Muscle layer of colon (tissue), 2 donors: Measurements from ENCODE around the gene PPP4R1.

Experiments
- H3K27ac ChIP-seq: one replicate; pipeline ENCODE4 v1.7.0; 2013; ENCODE audit warnings: low read depth, mild to moderate bottlenecking, low read length, moderate library complexity
- H3K27me3 ChIP-seq, 2 donors: one replicate each; pipeline ENCODE4 v1.7.0; 2013; ENCODE audit warnings: low read length in 2 of 2, mild to moderate bottlenecking in 2 of 2; ENCODE audit not compliant: insufficient read depth in 2 of 2, control insufficient read depth in 1 of 2
- H3K36me3 ChIP-seq: one replicate; pipeline ENCODE4 v1.7.0; 2013; ENCODE audit warnings: mild to moderate bottlenecking, low read length; ENCODE audit not compliant: insufficient read depth
- H3K4me1 ChIP-seq: one replicate; pipeline ENCODE4 v1.7.0; 2013; ENCODE audit warnings: mild to moderate bottlenecking, low read length; ENCODE audit not compliant: insufficient read depth
- H3K4me3 ChIP-seq, 2 donors: one replicate each; pipeline ENCODE4 v1.7.0; 2013; ENCODE audit warnings: low read length in 2 of 2, low read depth in 1 of 2, mild to moderate bottlenecking in 1 of 2, moderate library complexity in 1 of 2
- H3K9ac ChIP-seq: one replicate; pipeline ENCODE4 v1.7.0; 2013; ENCODE audit warnings: low read length
- H3K9me3 ChIP-seq: one replicate; pipeline ENCODE4 v1.7.0; 2013; ENCODE audit warnings: mild to moderate bottlenecking, low read length
- donor health status: abdominal sarcoma.
- donor health status: Adenocarcinoma of cecum.

PPP4R1 gene

DNA sequence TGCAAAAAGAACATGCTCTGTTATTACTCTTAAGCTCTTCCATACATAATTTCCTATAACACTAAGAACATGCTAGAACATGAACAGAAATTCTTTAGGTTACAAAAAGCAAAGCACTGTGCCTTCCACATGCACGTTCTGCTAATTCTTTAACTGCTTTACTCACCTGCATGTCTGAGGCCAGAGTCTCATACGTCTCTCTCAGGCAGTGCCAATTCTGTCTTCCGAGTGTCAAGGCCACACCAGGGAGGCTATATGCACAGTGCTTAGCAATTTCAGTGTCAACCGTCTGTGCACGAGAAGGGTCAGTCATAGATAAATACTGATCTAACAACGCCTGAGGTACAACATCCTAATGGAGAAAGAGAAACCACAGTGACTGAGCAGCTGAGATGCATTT is 55.1 kb downstream of the PPP4R1 start:
- Histone ChIP-seq H3K27me3 (no peaks in the 10 kb centered on the region), H3K9ac (no peak overlapping the region), H3K4me1 (peaks cover 15% of the 10 kb centered on the region), H3K36me3 (peaks cover 62% of the 10 kb centered on the region), H3K27ac (no peak overlapping the region), H3K9me3 (no peaks in the 10 kb centered on the region), H3K4me3 (no peak overlapping the region)

GRCh38 chr18:9558387-9559064 is 55.8 kb downstream of the PPP4R1 start:
- Histone ChIP-seq H3K4me1 (peaks cover 8% of the 10 kb centered on the region), H3K4me3 (no peak overlapping the region), H3K27ac (no peak overlapping the region), H3K36me3 (peaks cover 67% of the 10 kb centered on the region), H3K9me3 (no peaks in the 10 kb centered on the region), H3K27me3 (no peaks in the 10 kb centered on the region), H3K9ac (no peak overlapping the region)

- peaks cover 68% of the 10 kb centered on the region for H3K36me3 ChIP-seq
Observed at GRCh38 chr18:9557250-9557943, 57.0 kb downstream of the PPP4R1 start.

DNA sequence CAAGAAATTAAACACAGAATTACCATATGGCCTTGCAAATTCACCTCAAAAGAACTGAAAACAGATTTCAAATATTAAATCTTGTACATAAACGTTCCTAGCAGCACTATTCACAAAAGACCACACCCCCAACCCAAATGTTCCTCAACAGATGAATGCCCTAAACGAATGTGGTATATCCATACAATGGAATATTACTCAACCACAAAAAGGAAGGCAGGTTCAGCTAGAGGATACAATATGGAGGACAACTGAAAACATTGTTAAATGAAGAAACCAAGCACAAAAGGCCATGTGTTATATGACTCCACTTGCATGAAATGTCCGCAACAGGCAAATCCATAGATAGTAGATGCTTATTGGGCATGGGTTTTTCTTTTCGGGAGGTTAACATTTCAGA is 61.7 kb downstream of the PPP4R1 start:
- no peak overlapping the region for H3K4me3 ChIP-seq
- no peaks in the 10 kb centered on the region for H3K4me1 ChIP-seq
- H3K9me3 ChIP-seq: no peaks in the 10 kb centered on the region
- H3K27me3 ChIP-seq: no peaks in the 10 kb centered on the region
- H3K36me3 ChIP-seq: peaks cover 63% of the 10 kb centered on the region
- no peak overlapping the region for H3K27ac ChIP-seq
- no peak overlapping the region for H3K9ac ChIP-seq

More at GRCh38 chr18:9557250-9557943, 57.0 kb downstream of the PPP4R1 start:
- no peak overlapping the region for H3K9ac ChIP-seq
- peaks cover 4% of the 10 kb centered on the region for H3K4me1 ChIP-seq
- no peaks in the 10 kb centered on the region for H3K27me3 ChIP-seq
- H3K4me3 ChIP-seq: no peak overlapping the region
- no peak overlapping the region for H3K27ac ChIP-seq
- no peaks in the 10 kb centered on the region for H3K9me3 ChIP-seq

DNA sequence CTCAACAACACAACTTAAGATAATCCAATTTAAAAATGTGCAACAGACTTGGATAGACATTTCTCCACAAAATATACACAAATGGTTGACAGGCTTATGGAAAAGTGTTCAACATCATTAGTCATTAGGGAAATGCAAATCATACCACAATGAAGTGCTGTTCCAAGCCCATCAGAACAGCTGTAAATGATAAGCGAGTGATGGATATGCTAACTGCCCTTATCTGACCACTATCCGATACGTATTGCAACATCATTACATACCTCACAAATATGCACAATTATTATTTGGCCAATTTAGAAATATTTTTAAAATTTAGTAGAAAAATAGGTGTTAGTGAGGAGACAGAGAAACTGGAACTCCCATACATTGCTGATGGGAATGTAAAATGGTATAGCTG is 62.2 kb downstream of the PPP4R1 start:
- Histone ChIP-seq H3K4me1 (no peaks in the 10 kb centered on the region), H3K4me3 (no peak overlapping the region), H3K27ac (no peak overlapping the region), H3K27me3 (no peaks in the 10 kb centered on the region), H3K9ac (no peak overlapping the region), H3K36me3 (peaks cover 63% of the 10 kb centered on the region), H3K9me3 (no peaks in the 10 kb centered on the region)

GRCh38 chr18:9550429-9550828 is 63.9 kb downstream of the PPP4R1 start:
- no peaks in the 10 kb centered on the region for H3K27me3 ChIP-seq
- H3K27ac ChIP-seq: no peak overlapping the region
- no peak overlapping the region for H3K4me3 ChIP-seq
- no peaks in the 10 kb centered on the region for H3K4me1 ChIP-seq
- H3K36me3 ChIP-seq: peaks cover 62% of the 10 kb centered on the region
- no peak overlapping the region for H3K9ac ChIP-seq
- H3K9me3 ChIP-seq: no peaks in the 10 kb centered on the region

DNA sequence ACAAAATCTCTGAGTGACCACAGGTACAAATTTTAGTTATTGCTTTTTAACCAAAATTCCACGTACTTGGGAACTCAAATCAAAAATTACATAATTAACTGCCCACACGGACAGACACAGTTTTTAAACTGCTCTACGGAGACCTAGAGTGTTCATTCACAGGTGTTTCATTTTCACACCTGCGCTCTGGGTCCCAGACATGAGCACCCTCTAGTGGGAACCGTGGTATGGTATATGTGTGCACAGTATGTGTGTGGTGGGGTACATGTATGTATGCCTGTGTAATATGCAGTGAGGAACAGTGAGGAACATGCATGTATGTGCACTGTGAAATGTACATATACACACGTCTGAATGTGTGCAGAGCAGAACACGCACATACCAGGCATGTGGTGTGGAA is 65.0 kb downstream of the PPP4R1 start:
- H3K9me3 ChIP-seq: no peaks in the 10 kb centered on the region
- H3K27me3 ChIP-seq: no peaks in the 10 kb centered on the region
- no peak overlapping the region for H3K9ac ChIP-seq
- H3K4me3 ChIP-seq: no peak overlapping the region
- H3K27ac ChIP-seq: no peak overlapping the region
- peaks cover 62% of the 10 kb centered on the region for H3K36me3 ChIP-seq
- no peaks in the 10 kb centered on the region for H3K4me1 ChIP-seq

DNA sequence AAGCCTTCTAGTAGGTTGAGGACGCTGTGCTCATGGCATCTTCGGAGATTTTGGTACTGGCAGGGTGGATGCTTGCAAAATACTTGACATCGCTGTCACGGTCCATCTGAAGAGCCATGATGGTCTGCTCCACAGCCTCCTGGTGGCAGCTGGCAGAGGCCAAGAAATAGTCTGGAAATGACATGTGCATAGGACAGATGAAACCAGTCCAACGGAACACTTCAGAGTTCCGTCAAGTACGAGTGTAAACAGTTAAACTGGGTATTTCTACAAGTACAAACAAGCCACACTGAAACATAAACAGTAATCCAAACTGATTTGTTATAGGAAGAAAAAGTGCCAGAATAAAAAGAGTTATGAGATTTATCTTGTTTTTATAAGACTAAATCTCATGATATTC is 66.6 kb downstream of the PPP4R1 start:
- Histone ChIP-seq H3K4me1 (no peaks in the 10 kb centered on the region), H3K27me3 (no peaks in the 10 kb centered on the region), H3K9me3 (no peaks in the 10 kb centered on the region), H3K27ac (no peak overlapping the region), H3K36me3 (peaks cover 50% of the 10 kb centered on the region), H3K4me3 (no peak overlapping the region), H3K9ac (no peak overlapping the region)

DNA sequence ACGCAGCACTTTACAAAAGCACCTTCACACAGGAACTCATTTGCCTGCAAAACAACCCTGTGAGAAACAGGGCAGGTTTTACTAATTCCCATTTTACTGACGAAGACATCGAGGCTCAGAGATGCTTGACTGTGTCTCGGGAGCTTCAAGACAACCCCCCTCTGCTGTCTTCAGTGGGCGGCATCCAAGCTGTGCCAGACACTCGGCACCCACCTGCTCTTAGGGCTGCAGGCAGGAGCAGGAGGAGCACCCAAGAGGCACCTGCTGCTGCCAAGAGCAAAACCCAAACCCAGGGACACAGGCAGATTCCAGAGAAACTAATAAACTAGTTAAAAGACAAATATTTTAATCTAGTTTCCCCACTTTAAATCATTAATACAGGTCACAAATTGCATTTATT is 67.9 kb downstream of the PPP4R1 start:
- H3K4me3 ChIP-seq: no peak overlapping the region
- H3K36me3 ChIP-seq: peaks cover 37% of the 10 kb centered on the region
- H3K27me3 ChIP-seq: no peaks in the 10 kb centered on the region
- H3K4me1 ChIP-seq: no peaks in the 10 kb centered on the region
- no peak overlapping the region for H3K9ac ChIP-seq
- H3K27ac ChIP-seq: no peak overlapping the region
- H3K9me3 ChIP-seq: no peaks in the 10 kb centered on the region

DNA sequence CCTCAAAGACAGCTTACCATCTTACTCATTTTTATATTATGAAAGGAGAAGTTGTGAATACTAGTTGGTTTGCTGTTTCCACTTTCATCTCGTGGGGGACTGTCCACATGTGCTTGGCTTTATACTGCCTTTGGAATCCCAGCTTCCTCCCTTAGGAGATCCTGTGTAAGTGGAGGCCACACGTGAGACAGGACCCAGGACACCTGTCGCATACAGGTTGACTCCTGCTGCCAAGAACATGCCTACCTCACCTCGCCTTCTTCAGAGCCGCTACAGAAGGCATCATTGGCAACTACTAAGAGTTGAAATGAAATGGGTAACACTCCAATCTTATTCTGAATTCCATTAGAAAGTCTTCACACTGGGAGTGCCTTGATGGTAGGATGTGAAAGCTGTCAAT is 69.3 kb downstream of the PPP4R1 start:
- Histone ChIP-seq H3K9me3 (no peaks in the 10 kb centered on the region), H3K4me1 (no peaks in the 10 kb centered on the region), H3K9ac (no peak overlapping the region), H3K36me3 (peaks cover 33% of the 10 kb centered on the region), H3K27me3 (no peaks in the 10 kb centered on the region), H3K4me3 (no peak overlapping the region), H3K27ac (no peak overlapping the region)

DNA sequence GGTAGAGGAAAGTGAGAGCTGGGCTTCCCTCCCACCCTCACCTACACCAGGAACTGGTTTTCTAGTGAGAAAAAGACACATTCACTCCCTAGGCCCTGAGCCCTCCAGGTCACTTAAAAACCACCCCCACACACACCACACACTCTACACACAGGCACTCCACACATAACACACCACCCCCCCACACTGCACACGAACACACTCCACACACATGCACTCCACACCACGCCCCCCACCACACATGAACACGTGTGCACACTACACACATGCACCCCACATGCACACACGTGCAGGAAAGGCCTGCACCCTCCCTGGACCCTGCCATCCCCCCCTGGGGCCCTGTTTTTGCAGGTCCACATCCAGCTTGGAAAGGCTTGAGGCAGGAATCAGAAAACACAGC is 71.4 kb downstream of the PPP4R1 start:
- no peaks in the 10 kb centered on the region for H3K27me3 ChIP-seq
- H3K4me1 ChIP-seq: no peaks in the 10 kb centered on the region
- no peaks in the 10 kb centered on the region for H3K9me3 ChIP-seq
- H3K36me3 ChIP-seq: peaks cover 23% of the 10 kb centered on the region
- no peak overlapping the region for H3K4me3 ChIP-seq
- no peak overlapping the region for H3K27ac ChIP-seq
- no peak overlapping the region for H3K9ac ChIP-seq

GRCh38 chr18:9539938-9540337 is 74.4 kb downstream of the PPP4R1 start:
- Histone ChIP-seq H3K4me3 (no peak overlapping the region), H3K27me3 (no peaks in the 10 kb centered on the region), H3K9me3 (no peaks in the 10 kb centered on the region), H3K36me3 (peaks cover 10% of the 10 kb centered on the region), H3K4me1 (peaks cover 10% of the 10 kb centered on the region), H3K9ac (no peak overlapping the region), H3K27ac (no peak overlapping the region)
